Transverse colon (tissue), 4 donors: ENCODE measurements around the gene TMEM42. TPM values are rescaled to one million over a fixed set of nuclear protein-coding genes. Genes with fewer than 3 reads are reported as not detected.

ENCODE experiments used
- DNase-seq: peaks from one replicate; pipeline ENCODE4 v3.0.0-alpha.2; 2019
- H3K27ac ChIP-seq, 4 donors: fragments of 200-600 bp; sonication (generic); 2 replicates each; pipeline ENCODE4 v1.5.1; 2016 to 2018; ENCODE audit warnings: inconsistent platforms in 4 of 4
- H3K27me3 ChIP-seq: fragments of 200-600 bp; sonication (generic); 2 replicates; pipeline ENCODE4 v1.5.1; 2017; ENCODE audit warnings: inconsistent platforms
- H3K36me3 ChIP-seq, 4 donors: fragments of 200-600 bp; sonication (generic); 2 replicates each; pipeline ENCODE4 v1.5.1; 2017 to 2019; ENCODE audit warnings: inconsistent platforms in 4 of 4
- H3K4me1 ChIP-seq, 4 donors: fragments of 200-600 bp; sonication (generic); 2 replicates each; pipeline ENCODE4 v1.5.1; 2017 to 2020; ENCODE audit warnings: inconsistent platforms in 4 of 4
- H3K4me3 ChIP-seq, 4 donors: fragments of 200-600 bp; sonication (generic); 1 replicate in 1 of 4; 2 replicates in 3 of 4; pipeline versions ENCODE4 v1.5.1 to v1.6.1; 2017 to 2019; ENCODE audit warnings: inconsistent platforms in 4 of 4
- H3K9me3 ChIP-seq, 2 donors: fragments of 200-600 bp; sonication (generic); 2 replicates each; pipeline ENCODE4 v1.5.1; 2017 to 2019; ENCODE audit warnings: inconsistent platforms in 2 of 2
- EP300 ChIP-seq: sonication (generic); formaldehyde crosslinking; IDR thresholded peaks from one replicate; pipeline ENCODE4 v1.6.1; 2017; ENCODE audit warnings: antibody characterized with exemption, low read depth
- POLR2A ChIP-seq: fragments of 450-650 bp; IDR thresholded peaks from one replicate; pipeline ENCODE4 v1.6.1; 2016; ENCODE audit warnings: antibody characterized with exemption, mild to moderate bottlenecking, moderate library complexity
- POLR2AphosphoS5 ChIP-seq, 3 donors: sonication (generic); formaldehyde crosslinking; IDR thresholded peaks; one replicate each; pipeline ENCODE4 v1.6.1; 2016; ENCODE audit warnings: antibody characterized with exemption in 3 of 3
- WGBS, 2 donors: methylation state at CpG; one replicate each; pipeline ENCODE4 v1.1.5; 2018; ENCODE audit warnings: low coverage in 1 of 2; 5-methylcytosine and 5-hydroxymethylcytosine counted together
- in situ Hi-C, 4 donors: fragments of 200-750 bp; cut with MboI; loops; one replicate each; pipeline versions ENCODE4 v1.15.0 to v1.15.1; 2017; ENCODE audit warnings: low sequenced_read_pairs in 3 of 4, low pct_ligation_motif_present in 1 of 4, low pct_unique_long_range_greater_than_20kb in 1 of 4
- intact Hi-C: fragments of 100-400 bp; cut with DNase I; formaldehyde crosslinking; loops from one replicate; pipeline ENCODE4 v1.15.1; 2023; ENCODE audit warnings: low total_unique reads
- total RNA-seq, 4 donors: library from RNA; depleted of rRNA; stranded (reverse); fragments of >200 nt; gene quantifications; one replicate each; pipeline ENCODE4 v1.1.0, GENCODE V29; 2016
- TF ChIP-seq, protein P1 (sequence below), 5 experiments: fragments of 200-600 bp in 3 of 5; fragments of 450-650 bp in 2 of 5; sonication (generic) in 3 of 5; IDR thresholded peaks; 1 replicate in 2 of 5; 2 replicates in 3 of 5; pipeline ENCODE4 v1.5.1; 2016 to 2017; ENCODE audit warnings: antibody characterized with exemption in 5 of 5, inconsistent platforms in 3 of 5, mild to moderate bottlenecking in 2 of 5, moderate library complexity in 1 of 5

TMEM42 gene
- total RNA-seq, 4 donors from 2014 or later, result 10.0 to 13.7 (median 12.3) TPM; not detected in 1

GRCh38 chr3:44865272-44866035, 3.7 kb downstream of the TMEM42 start:
- in situ Hi-C loops (no loop called here), intact Hi-C loops (no loop called here)
- no peaks in the 10 kb centered on the region for H3K9me3 ChIP-seq
- 81 to 90% methylated on average over 4 to 7 of the region's 7 CpGs for WGBS, 2 donors
- peaks cover 7 to 13% (median 8%) of the 10 kb centered on the region in 4 donors for H3K4me1 ChIP-seq
- no peaks in the 10 kb centered on the region for H3K36me3 ChIP-seq
- H3K4me3 ChIP-seq, result no peak overlapping the region
- TF ChIP-seq, protein P1, sequence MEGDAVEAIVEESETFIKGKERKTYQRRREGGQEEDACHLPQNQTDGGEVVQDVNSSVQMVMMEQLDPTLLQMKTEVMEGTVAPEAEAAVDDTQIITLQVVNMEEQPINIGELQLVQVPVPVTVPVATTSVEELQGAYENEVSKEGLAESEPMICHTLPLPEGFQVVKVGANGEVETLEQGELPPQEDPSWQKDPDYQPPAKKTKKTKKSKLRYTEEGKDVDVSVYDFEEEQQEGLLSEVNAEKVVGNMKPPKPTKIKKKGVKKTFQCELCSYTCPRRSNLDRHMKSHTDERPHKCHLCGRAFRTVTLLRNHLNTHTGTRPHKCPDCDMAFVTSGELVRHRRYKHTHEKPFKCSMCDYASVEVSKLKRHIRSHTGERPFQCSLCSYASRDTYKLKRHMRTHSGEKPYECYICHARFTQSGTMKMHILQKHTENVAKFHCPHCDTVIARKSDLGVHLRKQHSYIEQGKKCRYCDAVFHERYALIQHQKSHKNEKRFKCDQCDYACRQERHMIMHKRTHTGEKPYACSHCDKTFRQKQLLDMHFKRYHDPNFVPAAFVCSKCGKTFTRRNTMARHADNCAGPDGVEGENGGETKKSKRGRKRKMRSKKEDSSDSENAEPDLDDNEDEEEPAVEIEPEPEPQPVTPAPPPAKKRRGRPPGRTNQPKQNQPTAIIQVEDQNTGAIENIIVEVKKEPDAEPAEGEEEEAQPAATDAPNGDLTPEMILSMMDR (IDR thresholded peaks at IDR 0.05), result no peak
- no peak for TF ChIP-seq POLR2A
- H3K27ac ChIP-seq, result no peak overlapping the region
- H3K27me3 ChIP-seq, result no peaks in the 10 kb centered on the region
- DNase-seq, result no peak

- in situ Hi-C loops, result no loop called here
Observed at GRCh38 chr3:44867421-44868111, 5.9 kb downstream of the TMEM42 start.

DNA sequence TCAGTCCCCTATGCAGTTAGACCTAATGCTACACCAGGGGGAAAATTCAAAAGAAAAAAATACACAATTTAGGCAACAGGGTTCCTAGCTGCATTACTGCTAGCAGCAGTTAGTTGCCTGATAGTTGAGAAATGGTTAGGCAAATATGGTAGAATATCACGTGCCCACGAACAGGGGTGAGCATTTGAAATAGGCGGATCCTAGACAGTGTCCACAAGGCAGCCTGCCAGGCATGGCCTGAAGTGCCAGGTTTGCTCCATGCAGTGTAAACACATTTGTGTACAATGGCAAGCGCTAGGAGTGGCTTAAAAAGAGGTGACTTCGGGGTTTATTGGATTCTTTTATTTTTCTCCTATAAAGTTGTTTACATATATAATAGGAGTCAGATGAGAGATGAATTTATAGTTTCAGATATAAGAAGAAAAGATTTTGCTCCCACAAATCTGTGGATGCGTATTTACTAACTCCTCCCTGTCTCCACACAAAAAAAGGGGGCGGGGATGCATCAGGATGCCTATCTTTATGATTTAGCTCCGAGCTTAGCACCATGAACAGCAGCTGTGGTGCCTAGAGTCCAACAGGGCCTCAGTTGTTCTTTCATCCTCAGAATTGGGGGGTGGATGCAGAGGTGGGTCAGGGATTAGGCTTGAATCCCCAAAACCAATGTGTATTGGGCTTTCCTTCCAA, 8.8 kb downstream of the TMEM42 start:
- TF ChIP-seq, protein P1 (IDR thresholded peaks at IDR 0.05), result no peak
- no peak for TF ChIP-seq POLR2A
- no peak for TF ChIP-seq POLR2AphosphoS5 (IDR thresholded peaks at IDR 0.05)
- H3K36me3 ChIP-seq, result no peaks in the 10 kb centered on the region
- H3K27me3 ChIP-seq, result no peaks in the 10 kb centered on the region
- H3K27ac ChIP-seq, result no peak overlapping the region
- no peak overlapping the region for H3K4me3 ChIP-seq
- H3K9me3 ChIP-seq, result no peaks in the 10 kb centered on the region
- WGBS, 2 donors, result 38 to 47% methylated on average over 4 to 8 of the region's 8 CpGs
- intact Hi-C loops, result no loop called here
- in situ Hi-C loops, result no loop called here
- H3K4me1 ChIP-seq, result no peaks in the 10 kb centered on the region
- DNase-seq, result peak; percentile 60

More at GRCh38 chr3:44867421-44868111, 5.9 kb downstream of the TMEM42 start:
- TF ChIP-seq, protein P1 (IDR thresholded peaks at IDR 0.05), result no peak
- Histone ChIP-seq H3K4me3 (no peak overlapping the region), H3K27me3 (no peaks in the 10 kb centered on the region), H3K4me1 (peaks cover 3 to 4% (median 3%) of the 10 kb centered on the region in 4 donors), H3K36me3 (no peaks in the 10 kb centered on the region), H3K9me3 (no peaks in the 10 kb centered on the region), H3K27ac (no peak overlapping the region)
- intact Hi-C loops, result no loop called here
- WGBS, 2 donors, result 88 to 89% methylated on average over 6 to 7 of the region's 7 CpGs
- no peak for DNase-seq

DNA sequence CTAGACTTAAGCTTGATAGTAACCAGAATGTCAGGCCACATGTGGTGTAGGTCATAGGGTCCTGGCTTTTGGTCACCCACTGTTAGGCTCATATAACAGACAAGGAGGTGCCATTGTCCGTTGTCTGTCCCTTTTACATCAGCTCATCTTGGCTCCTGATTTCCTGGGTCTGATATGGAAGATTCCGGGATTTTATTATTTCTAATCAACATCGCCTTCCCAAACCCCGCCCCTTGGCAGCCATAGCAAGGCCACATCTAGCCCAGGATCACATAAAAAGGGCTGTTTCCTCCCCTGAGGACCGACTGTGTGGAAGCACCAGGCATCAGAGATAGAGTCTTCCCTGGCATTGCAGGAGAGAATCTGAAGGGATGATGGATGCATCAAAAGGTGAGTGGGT, 12.6 kb downstream of the TMEM42 start, which contains the start of gene TGM4:
Gene TGM4, plus strand, starts transcription at position 301 of the 400 bp plus-strand sequence. Its CDS starts 71 bp downstream, at position 372.
- H3K27ac ChIP-seq, result no peak within 1 kb of the TSS
- H3K4me1 ChIP-seq, result no peaks in the 10 kb centered on the region
- no peaks in the 10 kb centered on the region for H3K36me3 ChIP-seq
- no peak for DNase-seq
- intact Hi-C loops, result no loop called here
- WGBS, 2 donors, result 84 to 100% methylated on average over 1 to 5 of the region's 5 CpGs
- no peak within 1 kb of the TSS for H3K4me3 ChIP-seq
- no peaks in the 10 kb centered on the region for H3K9me3 ChIP-seq
- H3K27me3 ChIP-seq, result no peaks in the 10 kb centered on the region
- TF ChIP-seq POLR2A (no peak), POLR2AphosphoS5 (IDR thresholded peaks at IDR 0.05) (no peak), EP300 (no peak)
- TF ChIP-seq, protein P1 (IDR thresholded peaks at IDR 0.05), result no peak
- in situ Hi-C loops, result no loop called here
